SH-SY5Y (cell line): ENCODE measurements around the gene CARD10.

Source experiments
- GATA2 ChIP-seq: IDR thresholded peaks from 2 replicates; pipeline ENCODE4 v1.6.1; 2011; ENCODE audit warnings: mild to moderate bottlenecking, low read depth, low read length
- GATA3 ChIP-seq: IDR thresholded peaks from 2 replicates; pipeline ENCODE4 v1.6.1; 2011; ENCODE audit warnings: low read depth, mild to moderate bottlenecking, low read length, moderate library complexity

- TF ChIP-seq GATA2 (no peak), GATA3 (no peak)
These were observed 60.0 kb downstream of the CARD10 start for GRCh38 chr22:37459206-37459605.
